ENCODE measurements around the gene ZNF488.

DNA sequence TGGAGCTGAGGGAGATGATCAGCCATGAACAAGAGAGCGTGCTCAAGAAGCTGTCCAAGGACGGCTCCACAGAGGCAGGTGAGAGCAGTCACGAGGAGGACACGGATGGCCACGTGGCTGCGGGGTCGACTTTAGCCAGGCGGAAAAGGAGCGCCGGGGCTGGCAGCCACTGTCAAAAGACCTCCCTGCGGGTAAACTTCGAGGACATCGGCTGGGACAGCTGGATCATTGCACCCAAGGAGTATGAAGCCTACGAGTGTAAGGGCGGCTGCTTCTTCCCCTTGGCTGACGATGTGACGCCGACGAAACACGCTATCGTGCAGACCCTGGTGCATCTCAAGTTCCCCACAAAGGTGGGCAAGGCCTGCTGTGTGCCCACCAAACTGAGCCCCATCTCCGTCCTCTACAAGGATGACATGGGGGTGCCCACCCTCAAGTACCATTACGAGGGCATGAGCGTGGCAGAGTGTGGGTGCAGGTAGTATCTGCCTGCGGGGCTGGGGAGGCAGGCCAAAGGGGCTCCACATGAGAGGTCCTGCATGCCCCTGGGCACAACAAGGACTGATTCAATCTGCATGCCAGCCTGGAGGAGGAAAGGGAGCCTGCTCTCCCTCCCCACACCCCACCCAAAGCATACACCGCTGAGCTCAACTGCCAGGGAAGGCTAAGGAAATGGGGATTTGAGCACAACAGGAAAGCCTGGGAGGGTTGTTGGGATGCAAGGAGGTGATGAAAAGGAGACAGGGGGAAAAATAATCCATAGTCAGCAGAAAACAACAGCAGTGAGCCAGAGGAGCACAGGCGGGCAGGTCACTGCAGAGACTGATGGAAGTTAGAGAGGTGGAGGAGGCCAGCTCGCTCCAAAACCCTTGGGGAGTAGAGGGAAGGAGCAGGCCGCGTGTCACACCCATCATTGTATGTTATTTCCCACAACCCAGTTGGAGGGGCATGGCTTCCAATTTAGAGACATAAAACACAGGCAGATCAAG is 58.5 kb downstream of the ZNF488 start:
- TF ChIP-seq JUND (IDR thresholded peaks at IDR 0.05; ENCODE audit: low read depth, low read length) = no peak
- TF ChIP-seq SRF (IDR thresholded peaks at IDR 0.05; ENCODE audit: low read depth in 2 of 2, low read length in 2 of 2) = no peak
- TF ChIP-seq POLR2AphosphoS5 (IDR thresholded peaks at IDR 0.05; ENCODE audit: low read length) = no peak
- TF ChIP-seq PAX5 (IDR thresholded peaks at IDR 0.05; ENCODE audit: borderline replicate concordance, low read depth, low read length) = no peak
- TF ChIP-seq SP1 (IDR thresholded peaks at IDR 0.05; ENCODE audit: low read depth, low read length) = no peak
- TF ChIP-seq ZNF217 (IDR thresholded peaks at IDR 0.05) = no peak
- no peak for TF ChIP-seq EZH2 (IDR thresholded peaks at IDR 0.05; ENCODE audit: borderline replicate concordance, control insufficient read depth, low read depth, low read length)
- no peak for TF ChIP-seq CBFB (IDR thresholded peaks at IDR 0.05; ENCODE audit: low read depth)
- TF ChIP-seq BHLHE40 (IDR thresholded peaks at IDR 0.05; ENCODE audit: borderline replicate concordance in 1 of 2, low read depth in 2 of 2, low read length in 1 of 2) = no peak
- TF ChIP-seq HCFC1 (IDR thresholded peaks at IDR 0.05; ENCODE audit: low read length) = no peak
- no peak for TF ChIP-seq CEBPB (IDR thresholded peaks at IDR 0.05; ENCODE audit: borderline replicate concordance in 1 of 2, low read depth in 2 of 2, low read length in 2 of 2)
- TF ChIP-seq BCL3 (IDR thresholded peaks at IDR 0.05; ENCODE audit: borderline replicate concordance, insufficient read depth, low read depth, low read length, poor library complexity, severe bottlenecking) = no peak
- TF ChIP-seq, protein P1, sequence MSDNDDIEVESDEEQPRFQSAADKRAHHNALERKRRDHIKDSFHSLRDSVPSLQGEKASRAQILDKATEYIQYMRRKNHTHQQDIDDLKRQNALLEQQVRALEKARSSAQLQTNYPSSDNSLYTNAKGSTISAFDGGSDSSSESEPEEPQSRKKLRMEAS (IDR thresholded peaks at IDR 0.05; ENCODE audit: low read depth, low read length) = no peak
